Neural progenitor cell (in vitro differentiated cells): ENCODE measurements around the gene ART1. TPM values are rescaled to one million over a fixed set of nuclear protein-coding genes. Genes with fewer than 3 reads are reported as not detected.

Source experiments
- DNase-seq: peaks from one replicate; pipeline ENCODE4 v3.0.0-alpha.2; 2016; ENCODE audit warnings: low spot score
- H2AFZ ChIP-seq: fragments of 200-600 bp; sonication (generic); replicated peaks from 2 replicates; pipeline ENCODE4 v1.6.1; 2016; ENCODE audit warnings: antibody characterized with exemption
- H3F3A ChIP-seq: fragments of 200-600 bp; sonication (generic); 2 replicates; pipeline ENCODE4 v1.6.1; 2016; ENCODE audit warnings: antibody characterized with exemption, low read depth
- H3K27ac ChIP-seq: fragments of 200-600 bp; sonication (generic); 2 replicates; pipeline ENCODE4 v1.5.1; 2016; ENCODE audit warnings: mild to moderate bottlenecking
- H3K27me3 ChIP-seq: fragments of 200-600 bp; sonication (generic); 2 replicates; pipeline ENCODE4 v1.6.1; 2016; ENCODE audit warnings: mild to moderate bottlenecking, moderate library complexity
- H3K36me3 ChIP-seq: fragments of 200-600 bp; sonication (generic); 2 replicates; pipeline ENCODE4 v1.5.1; 2016
- H3K4me1 ChIP-seq: fragments of 200-600 bp; sonication (generic); 2 replicates; pipeline ENCODE4 v1.6.1; 2016; ENCODE audit warnings: mixed run types
- H3K4me2 ChIP-seq: fragments of 200-600 bp; sonication (generic); 2 replicates; pipeline ENCODE4 v1.6.1; 2016
- H3K4me3 ChIP-seq: fragments of 200-600 bp; sonication (generic); 2 replicates; pipeline ENCODE4 v1.5.1; 2016
- H3K79me2 ChIP-seq: fragments of 200-600 bp; sonication (generic); 2 replicates; pipeline ENCODE4 v1.6.1; 2016; ENCODE audit warnings: low read depth
- H3K9ac ChIP-seq: fragments of 200-600 bp; sonication (generic); 2 replicates; pipeline ENCODE4 v1.6.1; 2016
- H3K9me3 ChIP-seq: fragments of 200-600 bp; sonication (generic); 2 replicates; pipeline ENCODE4 v1.5.1; 2016; ENCODE audit warnings: low read depth
- H4K20me1 ChIP-seq: fragments of 200-600 bp; sonication (generic); 2 replicates; pipeline ENCODE4 v1.6.1; 2016; ENCODE audit warnings: low read depth
- H3K27ac Mint-ChIP-seq: 3 replicates; pipeline ENCODE4 v1.8.0; 2021; ENCODE audit warnings: mixed read lengths
- H3K27me3 Mint-ChIP-seq: 2 replicates; pipeline ENCODE4 v1.8.0; 2022; ENCODE audit warnings: low read depth, mild to moderate bottlenecking, inconsistent platforms, moderate library complexity, mixed read lengths; ENCODE audit not compliant: insufficient read depth
- H3K36me3 Mint-ChIP-seq: 3 replicates; pipeline ENCODE4 v1.8.0; 2021; ENCODE audit warnings: mixed read lengths
- H3K4me1 Mint-ChIP-seq: 3 replicates; pipeline ENCODE4 v1.8.0; 2021; ENCODE audit warnings: mixed read lengths
- H3K4me3 Mint-ChIP-seq: 3 replicates; pipeline ENCODE4 v1.8.0; 2021; ENCODE audit warnings: mild to moderate bottlenecking, moderate library complexity, mixed read lengths
- H3K9me3 Mint-ChIP-seq: 3 replicates; pipeline ENCODE4 v1.8.0; 2020; ENCODE audit warnings: mixed read lengths
- CTCF ChIP-seq: fragments of 200-600 bp; sonication (generic); IDR thresholded peaks from 2 replicates; pipeline ENCODE4 v1.5.1; 2017; ENCODE audit warnings: antibody characterized with exemption, mild to moderate bottlenecking
- EZH2 ChIP-seq: fragments of 200-600 bp; sonication (generic); IDR thresholded peaks from 2 replicates; pipeline ENCODE4 v1.6.1; 2017; ENCODE audit warnings: antibody characterized with exemption, mild to moderate bottlenecking, moderate library complexity
- EZH2phosphoT487 ChIP-seq: fragments of 200-600 bp; sonication (generic); IDR thresholded peaks from 2 replicates; pipeline ENCODE4 v1.6.1; 2017; ENCODE audit warnings: antibody characterized with exemption
- total RNA-seq: library from RNA; depleted of rRNA; stranded (reverse); fragments of >200 nt; gene quantifications from 2 replicates; pipeline ENCODE4 v1.2.3, GENCODE V29; 2015; ENCODE audit warnings: low replicate concordance

ART1 gene
- total RNA-seq, 1 donor from 2014 or later, result not detected

DNA sequence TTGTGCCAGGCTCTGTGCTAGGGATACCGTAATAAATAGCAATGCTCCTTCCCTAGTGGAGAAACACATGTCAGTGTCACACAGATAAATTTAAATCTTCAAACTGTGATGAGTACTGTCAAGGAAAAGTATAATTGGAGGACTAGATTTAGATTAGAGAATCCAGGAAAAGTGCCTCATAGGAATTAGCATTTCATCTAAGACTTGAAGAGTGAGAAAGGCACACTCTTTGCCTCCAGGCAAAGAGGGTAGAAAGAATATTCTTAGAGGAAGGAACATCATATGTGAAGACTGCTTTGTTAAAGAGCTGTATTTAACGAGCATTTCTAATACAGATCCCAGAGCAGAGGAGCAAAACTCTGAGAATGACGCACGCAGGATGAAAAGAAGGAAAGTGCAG is 34.1 kb upstream of the ART1 start:
- no peak overlapping the region for H3K9ac ChIP-seq
- H3K4me2 ChIP-seq, result no peak overlapping the region
- H3K36me3 Mint-ChIP-seq, result no peaks in the 10 kb centered on the region
- no peak overlapping the region for H3K27ac ChIP-seq
- no peak overlapping the region for H2AFZ ChIP-seq
- H3K4me1 ChIP-seq, result no peaks in the 10 kb centered on the region
- no peaks in the 10 kb centered on the region for H3F3A ChIP-seq
- no peaks in the 10 kb centered on the region for H3K9me3 Mint-ChIP-seq
- no peaks in the 10 kb centered on the region for H3K4me1 Mint-ChIP-seq
- H3K4me3 Mint-ChIP-seq, result no peak overlapping the region
- H3K9me3 ChIP-seq, result peaks cover 3% of the 10 kb centered on the region
- no peaks in the 10 kb centered on the region for H3K79me2 ChIP-seq
- no peak overlapping the region for H3K4me3 ChIP-seq
- no peaks in the 10 kb centered on the region for H3K27me3 ChIP-seq
- H3K36me3 ChIP-seq, result no peaks in the 10 kb centered on the region
- H3K27me3 Mint-ChIP-seq, result peaks cover 2% of the 10 kb centered on the region
- TF ChIP-seq EZH2phosphoT487 (no peak), EZH2 (no peak), CTCF (no peak)
- no peaks in the 10 kb centered on the region for H4K20me1 ChIP-seq
- H3K27ac Mint-ChIP-seq, result no peak overlapping the region
- DNase-seq, result no peak

DNA sequence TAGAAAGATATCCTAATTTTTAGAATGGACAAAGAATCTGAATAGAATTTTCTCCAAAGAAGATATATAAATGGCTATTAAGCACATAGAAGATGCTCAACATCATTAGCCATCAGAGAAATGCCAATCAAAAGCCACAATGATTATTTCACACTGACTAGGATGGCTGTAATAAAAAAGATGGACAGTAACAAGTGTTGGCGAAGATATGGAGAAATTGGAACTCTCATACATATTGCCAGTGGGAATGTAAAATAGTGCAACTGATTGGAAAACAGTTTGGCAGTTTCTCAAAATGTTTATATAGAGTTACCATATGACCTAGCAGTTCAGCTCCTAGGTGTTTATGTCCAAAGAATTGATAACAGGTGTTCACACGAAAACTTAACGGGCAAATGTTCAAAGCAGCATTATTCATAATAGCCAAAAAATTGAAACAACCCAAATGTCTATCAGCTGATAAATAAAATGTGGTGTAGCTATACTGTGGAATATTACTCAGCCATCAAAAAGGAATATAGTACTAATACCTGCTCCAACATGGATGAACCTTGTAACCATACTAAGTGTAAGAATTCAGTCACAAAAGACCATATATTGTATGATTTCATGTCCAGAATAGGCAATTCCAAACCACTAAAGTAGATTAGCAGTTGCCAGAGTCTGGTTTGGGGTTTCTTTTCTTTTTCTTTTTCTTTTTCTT is 32.8 kb upstream of the ART1 start:
- H3K27me3 ChIP-seq, result no peaks in the 10 kb centered on the region
- H3K27ac ChIP-seq, result no peak overlapping the region
- TF ChIP-seq CTCF (no peak), EZH2 (no peak), EZH2phosphoT487 (no peak)
- no peaks in the 10 kb centered on the region for H3F3A ChIP-seq
- DNase-seq, result no peak
- no peak overlapping the region for H3K9ac ChIP-seq
- Mint-ChIP-seq H3K27me3 (peaks cover 2% of the 10 kb centered on the region), H3K4me1 (no peaks in the 10 kb centered on the region), H3K4me3 (no peak overlapping the region), H3K36me3 (no peaks in the 10 kb centered on the region), H3K27ac (no peak overlapping the region), H3K9me3 (no peaks in the 10 kb centered on the region)
- H3K4me1 ChIP-seq, result no peaks in the 10 kb centered on the region
- no peaks in the 10 kb centered on the region for H3K79me2 ChIP-seq
- H3K4me3 ChIP-seq, result no peak overlapping the region
- H3K36me3 ChIP-seq, result no peaks in the 10 kb centered on the region
- H4K20me1 ChIP-seq, result no peaks in the 10 kb centered on the region
- H3K9me3 ChIP-seq, result peaks cover 3% of the 10 kb centered on the region
- H2AFZ ChIP-seq, result no peak overlapping the region
- no peak overlapping the region for H3K4me2 ChIP-seq

DNA sequence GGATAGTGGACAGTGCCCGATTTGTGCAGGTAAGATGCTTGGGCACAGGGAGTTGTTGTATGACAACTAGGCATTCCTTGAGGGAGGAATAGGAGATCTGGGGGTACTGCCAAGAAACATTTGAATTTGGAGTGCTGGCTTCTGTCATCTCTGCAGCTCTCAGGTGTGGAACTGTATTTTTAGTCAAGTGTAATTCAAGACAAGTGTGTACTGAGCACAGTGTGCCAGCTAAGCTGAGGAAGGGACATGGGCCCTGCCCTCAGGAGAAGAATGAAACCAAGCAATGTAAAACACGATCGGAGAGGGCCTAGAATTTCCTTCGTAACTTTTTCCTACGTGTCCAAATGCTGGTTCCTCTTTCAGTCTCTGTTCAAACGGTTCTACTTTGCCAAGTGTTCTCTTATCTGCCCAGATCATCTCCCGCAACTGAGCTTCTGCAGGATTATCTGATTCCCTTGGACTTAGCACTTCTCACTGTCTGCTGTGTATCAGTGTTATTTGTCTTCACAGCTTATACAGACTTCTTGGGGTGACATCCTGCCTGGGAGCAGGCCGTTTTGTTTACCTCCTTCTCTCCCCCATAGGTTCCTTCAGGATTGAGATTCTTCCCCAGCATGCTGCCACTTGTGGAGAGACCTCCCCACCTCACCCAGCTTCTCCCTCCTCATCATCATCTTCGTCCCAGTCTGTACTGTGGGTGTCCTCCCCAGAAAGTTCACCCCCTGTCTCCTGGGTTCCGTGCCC is 30.8 kb upstream of the ART1 start:
- Histone ChIP-seq H3K27ac (no peak overlapping the region), H3K4me2 (no peak overlapping the region), H3K9me3 (peaks cover 3% of the 10 kb centered on the region), H3K36me3 (no peaks in the 10 kb centered on the region), H3K79me2 (no peaks in the 10 kb centered on the region), H3K9ac (no peak overlapping the region), H3K4me3 (no peak overlapping the region), H4K20me1 (no peaks in the 10 kb centered on the region), H2AFZ (no peak overlapping the region), H3K4me1 (no peaks in the 10 kb centered on the region), H3K27me3 (no peaks in the 10 kb centered on the region), H3F3A (no peaks in the 10 kb centered on the region)
- H3K4me3 Mint-ChIP-seq, result no peak overlapping the region
- peaks cover 2% of the 10 kb centered on the region for H3K27me3 Mint-ChIP-seq
- no peak for DNase-seq
- H3K4me1 Mint-ChIP-seq, result no peaks in the 10 kb centered on the region
- H3K27ac Mint-ChIP-seq, result no peak overlapping the region
- H3K36me3 Mint-ChIP-seq, result no peaks in the 10 kb centered on the region
- H3K9me3 Mint-ChIP-seq, result no peaks in the 10 kb centered on the region
- no peak for TF ChIP-seq EZH2
- no peak for TF ChIP-seq CTCF
- no peak for TF ChIP-seq EZH2phosphoT487
